GM18505 (cell line): Measurements from ENCODE around the gene DTD1.
A peak's percentile ranks its signal among the peaks of the same experiment; 100 is the strongest.

Source experiments
- ATAC-seq: cut with Tn5 transposase; IDR thresholded peaks from one replicate; pipeline ENCODE4 v1.9.1; 2021; ENCODE audit not compliant: unreplicated experiment
- POLR2A ChIP-seq: IDR thresholded peaks from 4 replicates; pipeline ENCODE4 v1.6.1; 2011; ENCODE audit warnings: borderline replicate concordance; ENCODE audit not compliant: insufficient read depth, insufficient read length; ENCODE audit errors: extremely low read depth

DTD1 gene, protein sequence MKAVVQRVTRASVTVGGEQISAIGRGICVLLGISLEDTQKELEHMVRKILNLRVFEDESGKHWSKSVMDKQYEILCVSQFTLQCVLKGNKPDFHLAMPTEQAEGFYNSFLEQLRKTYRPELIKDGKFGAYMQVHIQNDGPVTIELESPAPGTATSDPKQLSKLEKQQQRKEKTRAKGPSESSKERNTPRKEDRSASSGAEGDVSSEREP

DNA sequence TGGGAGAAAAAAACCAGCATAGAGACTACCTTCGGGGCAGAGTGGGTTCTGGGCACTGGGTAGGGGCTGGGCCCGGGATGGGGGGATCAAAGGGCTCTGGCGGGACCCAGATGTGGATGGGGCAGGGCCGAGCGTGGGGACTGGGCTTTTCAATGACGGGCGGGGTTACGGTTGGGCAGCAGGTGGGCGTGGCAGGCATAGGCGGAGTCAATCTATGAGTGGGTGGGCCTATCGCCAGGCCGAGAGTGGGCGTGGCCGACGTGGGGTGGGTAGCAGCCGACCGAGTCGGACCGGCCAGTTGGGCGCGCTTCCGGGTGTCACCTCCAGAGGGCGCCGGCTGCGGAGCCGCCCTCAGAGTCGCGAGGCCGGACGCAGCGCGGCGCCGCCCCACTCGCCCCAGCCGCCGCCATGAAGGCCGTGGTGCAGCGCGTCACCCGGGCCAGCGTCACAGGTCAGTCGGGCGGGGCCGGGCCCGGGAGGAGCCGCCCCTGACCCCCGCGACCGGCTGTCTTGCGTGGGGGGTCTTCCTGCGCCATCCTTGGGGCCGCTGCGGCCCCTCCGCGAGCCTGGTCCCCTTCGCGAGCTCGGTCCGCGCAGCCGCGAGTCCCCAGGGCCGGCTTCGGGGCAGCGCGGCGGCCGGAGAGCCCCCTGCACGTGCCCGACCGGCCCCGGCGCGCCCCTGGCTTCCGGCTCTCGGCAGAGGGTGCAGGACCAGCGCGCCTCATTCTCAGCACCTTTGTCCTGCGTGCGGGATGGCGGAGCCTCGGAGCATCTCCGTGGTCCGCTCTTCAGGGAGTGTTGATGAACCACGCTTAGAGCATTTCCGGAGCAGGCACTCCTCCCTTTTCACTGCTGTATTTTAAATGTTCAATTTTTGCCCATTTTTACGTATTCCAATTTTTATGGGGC, at the start of gene DTD1:
DTD1 (plus strand) TSS at position 390 of the 909 bp plus-strand sequence; CDS start at position 409, 19 bp downstream.
- peak; percentile 83 for TF ChIP-seq POLR2A
- ATAC-seq = peak; percentile 89

DNA sequence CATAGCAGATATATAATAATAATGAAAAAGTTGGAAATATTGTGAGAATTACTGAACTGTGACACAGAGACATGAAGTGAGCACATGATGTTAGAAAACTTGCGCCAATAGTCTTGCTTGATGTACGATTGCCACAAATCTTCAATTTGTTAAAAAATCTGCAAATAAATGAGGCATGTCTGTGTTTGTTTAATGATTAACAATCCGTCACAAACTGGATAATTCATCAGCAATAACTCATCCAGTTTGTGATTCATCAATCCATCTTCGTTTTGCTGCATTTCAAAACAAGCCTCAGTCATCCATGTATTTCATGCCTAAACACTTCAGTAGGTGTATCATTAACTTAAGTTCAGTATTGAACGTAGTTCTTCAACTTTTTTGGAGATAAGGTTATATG, 46.1 kb upstream of the DTD1 start:
- TF ChIP-seq POLR2A = no peak
- no peak for ATAC-seq

DNA sequence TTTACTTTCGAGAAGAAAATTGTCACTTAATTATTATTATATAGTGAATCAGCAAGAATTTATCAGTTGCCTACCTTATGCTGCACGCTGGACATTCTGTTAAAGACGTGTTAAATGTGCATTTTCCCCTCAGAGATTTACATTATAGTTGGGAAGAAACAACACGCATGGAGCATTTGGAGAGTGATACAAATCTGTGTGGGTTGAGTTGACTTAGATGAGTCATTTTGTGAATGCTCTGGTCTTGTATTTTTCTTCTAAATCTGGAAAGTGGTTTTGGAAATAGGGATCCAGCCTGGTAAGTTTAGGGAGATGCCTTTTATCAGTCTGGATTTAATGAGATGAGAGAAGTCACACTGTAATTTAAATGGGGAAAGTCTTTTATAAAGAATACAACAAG, 44.6 kb upstream of the DTD1 start:
- TF ChIP-seq POLR2A = no peak
- ATAC-seq = no peak

DNA sequence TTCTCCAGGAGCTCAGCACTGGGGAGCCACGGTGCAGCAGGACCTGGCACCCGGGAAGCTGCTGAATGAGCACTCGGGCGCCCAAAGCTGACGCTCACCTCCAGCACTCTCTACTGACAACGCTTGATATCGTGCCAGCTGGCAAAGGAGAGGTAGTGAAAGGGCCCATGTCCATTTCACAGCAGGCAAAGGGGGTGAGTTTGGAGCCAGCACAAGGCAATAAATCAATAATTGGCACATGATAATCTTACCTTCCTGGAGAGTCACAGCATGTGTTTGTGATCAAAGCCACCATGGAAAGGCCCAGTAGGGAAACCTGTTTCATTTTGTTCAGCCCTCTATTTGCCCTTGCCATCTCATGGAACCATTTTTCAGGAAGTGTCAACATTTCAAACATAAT, 43.9 kb upstream of the DTD1 start:
- TF ChIP-seq POLR2A = no peak
- no peak for ATAC-seq

DNA sequence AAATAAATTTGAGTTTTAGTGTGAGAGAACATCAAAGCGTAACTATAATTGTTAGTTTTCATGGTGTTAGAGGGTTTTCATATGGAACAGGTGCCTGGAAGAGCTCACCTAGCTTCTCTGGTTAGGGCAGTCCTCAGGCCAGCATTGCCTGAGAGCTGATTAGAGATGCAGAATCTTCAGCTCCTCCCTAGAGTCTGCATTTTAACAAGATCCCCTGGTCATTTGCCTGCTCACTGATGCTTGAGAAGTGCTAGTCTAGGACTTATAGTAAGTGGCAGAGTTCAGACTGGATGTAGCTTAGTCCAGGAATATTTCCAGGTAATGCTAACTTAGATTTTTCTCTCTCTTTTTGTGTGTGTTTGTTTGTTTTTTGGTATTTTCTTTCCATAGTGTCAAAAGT, 42.3 kb upstream of the DTD1 start:
- ATAC-seq = no peak
- no peak for TF ChIP-seq POLR2A

DNA sequence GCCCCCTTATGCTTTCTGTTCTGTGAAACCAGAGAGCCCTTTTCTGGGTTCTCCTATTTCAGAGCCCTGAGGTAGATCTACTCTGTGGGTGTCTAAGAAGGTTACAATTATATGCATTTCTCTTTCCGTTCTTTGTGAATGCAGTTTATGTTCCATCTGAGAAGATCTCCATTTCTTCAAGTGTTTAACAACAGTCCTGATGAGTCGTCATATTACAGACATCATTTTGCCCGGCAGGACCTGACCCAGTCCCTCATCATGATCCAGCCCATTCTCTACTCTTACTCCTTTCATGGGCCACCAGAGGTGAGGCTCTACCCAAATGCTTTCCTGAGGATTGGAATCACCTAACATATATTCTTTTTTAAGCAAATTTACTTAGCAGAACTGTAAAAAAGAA, 39.4 kb upstream of the DTD1 start:
- no peak for ATAC-seq
- TF ChIP-seq POLR2A = no peak

DNA sequence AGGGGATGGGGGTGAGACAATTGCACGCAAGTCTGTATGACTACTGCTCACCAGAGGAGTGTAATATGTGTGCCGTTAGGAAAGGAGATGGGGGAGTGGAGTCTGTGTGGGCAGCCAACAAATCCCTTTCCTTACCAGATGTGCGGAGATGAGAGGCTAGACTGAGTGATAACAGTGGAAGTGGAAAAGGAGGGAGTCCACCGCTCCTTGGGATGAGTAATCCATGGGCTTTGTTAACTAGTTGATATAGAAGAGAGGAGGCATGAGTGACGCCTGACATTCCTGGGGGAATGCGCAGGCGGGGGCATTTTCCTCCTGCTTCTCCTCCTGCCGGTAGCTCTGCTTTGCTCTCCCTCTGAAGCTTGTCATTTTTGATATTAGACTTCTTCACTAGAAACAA, 34.1 kb upstream of the DTD1 start:
- no peak for ATAC-seq
- TF ChIP-seq POLR2A = no peak

DNA sequence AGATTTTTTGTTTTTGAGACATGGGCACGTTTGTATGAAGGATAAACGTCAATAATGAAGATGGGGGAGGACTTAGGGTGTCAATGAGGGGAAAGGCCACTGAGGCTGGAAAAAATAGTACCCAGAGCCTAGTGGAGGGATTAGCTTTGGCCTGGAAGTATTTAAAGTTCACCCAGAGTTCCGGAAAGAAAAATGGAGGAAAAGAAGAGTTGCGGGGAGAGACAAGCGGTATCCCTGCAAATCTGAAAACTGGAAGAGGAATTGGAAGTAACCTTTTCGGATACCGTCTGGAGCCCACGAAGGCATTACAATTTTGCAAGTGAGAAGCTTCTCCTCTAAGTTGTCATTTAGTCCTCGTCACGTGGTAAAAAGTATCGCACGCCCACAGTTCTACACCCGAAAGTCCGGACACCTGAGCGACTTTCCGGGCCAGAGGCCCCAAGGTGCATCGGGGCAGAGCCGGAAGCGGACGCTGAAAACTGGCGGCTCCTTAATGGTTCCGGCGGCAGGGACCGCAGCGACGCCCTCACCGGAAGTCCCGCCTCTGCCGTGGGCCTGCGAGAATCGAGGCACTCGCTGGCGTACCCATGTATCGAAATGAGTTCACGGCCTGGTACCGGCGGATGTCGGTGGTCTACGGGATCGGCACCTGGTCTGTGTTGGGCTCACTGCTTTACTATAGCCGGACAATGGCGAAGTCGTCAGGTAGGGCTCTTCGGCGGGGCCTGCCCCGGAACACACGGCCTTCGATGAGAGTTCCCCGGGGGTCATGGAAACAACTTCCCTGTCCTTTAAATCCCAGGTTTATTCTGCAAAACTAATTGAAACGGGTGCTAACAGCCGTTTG, 20.7 kb upstream of the DTD1 start, which contains the start of gene SMIM26:
SMIM26 (plus strand) TSS at position 541 of the 847 bp plus-strand sequence; CDS start at position 588, 47 bp downstream.
- peak; percentile 93 for TF ChIP-seq POLR2A
- peak; percentile 99 for ATAC-seq

DNA sequence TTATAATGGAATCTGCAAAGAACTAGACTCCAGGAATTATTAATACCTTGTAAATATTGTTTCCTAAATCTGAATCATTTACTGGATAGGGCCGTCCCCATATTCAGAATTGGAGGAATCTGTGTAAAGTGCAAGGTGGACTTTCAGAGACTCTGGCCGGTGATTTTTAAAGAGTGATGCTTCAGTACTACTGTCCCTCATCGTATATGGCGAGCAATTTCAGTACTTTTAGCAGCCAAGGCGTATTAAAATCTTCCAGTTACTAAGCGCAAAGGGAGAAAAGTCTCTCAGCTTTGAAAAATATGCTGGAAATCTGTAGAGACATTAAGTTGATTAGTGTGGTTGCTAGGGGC, 20.1 kb upstream of the DTD1 start:
- no peak for TF ChIP-seq POLR2A
- ATAC-seq = peak; percentile 18

DNA sequence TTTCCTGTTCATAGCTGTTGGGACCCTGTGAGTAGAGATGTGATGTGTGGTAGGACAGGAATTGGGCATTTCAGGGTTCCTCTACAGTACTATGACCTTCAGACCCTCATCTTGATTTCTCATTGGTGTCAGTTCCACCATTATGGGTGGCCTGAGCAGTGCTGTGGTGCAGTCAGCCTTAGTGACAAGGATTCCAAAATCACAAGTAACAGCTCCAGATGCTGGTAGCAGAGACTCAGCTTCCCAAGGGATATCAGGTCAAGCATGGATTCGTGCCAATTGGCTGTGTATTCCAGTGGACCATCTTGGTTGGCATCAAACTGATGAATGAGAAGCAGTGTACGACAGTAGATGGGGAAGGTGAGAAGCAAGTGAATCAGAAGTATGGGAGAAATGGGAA, 16.8 kb upstream of the DTD1 start:
- no peak for TF ChIP-seq POLR2A
- no peak for ATAC-seq

DNA sequence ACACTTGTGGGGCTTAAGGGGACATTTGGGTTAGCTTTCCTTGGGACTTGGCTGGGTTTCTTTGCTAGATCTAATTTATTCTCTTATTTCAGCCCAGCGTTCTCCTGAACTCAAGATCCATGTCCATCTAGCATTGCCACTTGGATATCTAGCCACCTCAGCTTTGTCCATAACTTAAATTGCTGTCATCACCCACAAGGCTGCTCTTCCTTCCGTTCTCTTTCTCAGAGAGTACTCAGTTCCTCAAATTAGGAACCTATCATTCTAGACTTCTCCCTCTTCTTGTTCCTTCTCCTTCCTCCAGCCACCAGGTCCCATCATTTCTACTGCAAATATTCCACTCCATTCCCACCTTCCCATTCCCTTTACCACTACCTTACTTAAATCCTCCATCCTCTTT, 16.3 kb upstream of the DTD1 start:
- no peak for ATAC-seq
- no peak for TF ChIP-seq POLR2A

DNA sequence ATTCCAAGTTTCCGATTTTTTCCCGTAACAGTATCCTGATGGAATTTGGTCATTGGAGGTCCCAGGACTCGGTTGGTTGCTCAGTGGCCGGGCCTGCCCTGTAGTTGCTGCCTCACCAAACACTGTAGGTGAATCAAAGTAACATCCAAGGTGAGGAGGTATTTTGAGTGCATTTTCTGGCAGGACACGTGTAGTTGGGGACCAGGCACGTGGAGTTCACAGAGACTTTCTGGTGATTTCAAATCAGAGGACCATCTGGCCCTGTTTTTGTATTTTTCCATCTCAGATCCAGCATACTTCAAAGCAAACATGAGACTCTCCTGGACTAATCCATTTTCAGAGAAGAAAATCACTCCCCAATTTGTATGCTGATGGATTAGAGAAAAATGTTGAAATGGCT, 9.9 kb upstream of the DTD1 start:
- TF ChIP-seq POLR2A = no peak
- no peak for ATAC-seq

DNA sequence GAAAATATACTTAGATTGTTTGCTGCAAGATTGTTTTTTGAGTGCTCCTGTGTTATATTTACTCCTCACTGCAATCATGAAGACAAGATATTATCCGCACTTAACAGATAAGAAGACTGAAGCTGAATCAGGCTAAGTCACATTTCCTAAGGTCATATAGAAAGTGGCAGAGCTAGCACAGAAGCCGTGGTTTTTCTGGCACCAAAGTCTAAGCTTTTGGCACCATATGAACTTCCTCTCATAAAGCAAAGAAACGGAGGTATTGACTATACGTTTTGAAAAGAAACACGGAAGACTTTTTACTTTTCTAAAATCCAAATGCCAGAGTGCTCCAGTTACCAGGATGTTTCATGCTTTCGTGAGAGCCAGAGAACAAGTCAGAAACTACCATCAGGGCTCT, 9.3 kb upstream of the DTD1 start:
- no peak for TF ChIP-seq POLR2A
- ATAC-seq = no peak
